PFSK-1 (cell line): ENCODE data around the gene RAB14.

Experiments
- FOXP2 ChIP-seq: optimal IDR thresholded peaks from 2 replicates; pipeline ENCODE3; 2011; ENCODE audit warnings: borderline replicate concordance, control low read depth, inconsistent platforms; ENCODE audit not compliant: insufficient read depth; ENCODE audit errors: extremely low read length, extremely low read depth
- POLR2AphosphoS5 ChIP-seq: IDR thresholded peaks from 2 replicates; pipeline ENCODE4 v1.6.1; 2012; ENCODE audit warnings: low read depth, mild to moderate bottlenecking, control low read depth, low read length, moderate library complexity
- SIN3A ChIP-seq: IDR thresholded peaks from 2 replicates; pipeline ENCODE4 v1.6.1; 2012; ENCODE audit warnings: mild to moderate bottlenecking, low read length, moderate library complexity, borderline replicate concordance; ENCODE audit not compliant: insufficient read depth
- TAF1 ChIP-seq: IDR thresholded peaks from 2 replicates; pipeline ENCODE4 v1.6.1; 2012; ENCODE audit warnings: low read length, control low read depth, borderline replicate concordance; ENCODE audit not compliant: insufficient read depth
- TF ChIP-seq, protein P1 (sequence below), 2 experiments: IDR thresholded peaks; 2 replicates each; pipeline versions ENCODE4 v1.6.1 to v1.8.0; 2011 to 2012; ENCODE audit warnings: low read depth in 2 of 2, low read length in 2 of 2, control low read depth in 1 of 2, inconsistent platforms in 1 of 2, mild to moderate bottlenecking in 1 of 2, moderate library complexity in 1 of 2; ENCODE audit not compliant: insufficient read depth in 1 of 2

The RAB14 gene

DNA sequence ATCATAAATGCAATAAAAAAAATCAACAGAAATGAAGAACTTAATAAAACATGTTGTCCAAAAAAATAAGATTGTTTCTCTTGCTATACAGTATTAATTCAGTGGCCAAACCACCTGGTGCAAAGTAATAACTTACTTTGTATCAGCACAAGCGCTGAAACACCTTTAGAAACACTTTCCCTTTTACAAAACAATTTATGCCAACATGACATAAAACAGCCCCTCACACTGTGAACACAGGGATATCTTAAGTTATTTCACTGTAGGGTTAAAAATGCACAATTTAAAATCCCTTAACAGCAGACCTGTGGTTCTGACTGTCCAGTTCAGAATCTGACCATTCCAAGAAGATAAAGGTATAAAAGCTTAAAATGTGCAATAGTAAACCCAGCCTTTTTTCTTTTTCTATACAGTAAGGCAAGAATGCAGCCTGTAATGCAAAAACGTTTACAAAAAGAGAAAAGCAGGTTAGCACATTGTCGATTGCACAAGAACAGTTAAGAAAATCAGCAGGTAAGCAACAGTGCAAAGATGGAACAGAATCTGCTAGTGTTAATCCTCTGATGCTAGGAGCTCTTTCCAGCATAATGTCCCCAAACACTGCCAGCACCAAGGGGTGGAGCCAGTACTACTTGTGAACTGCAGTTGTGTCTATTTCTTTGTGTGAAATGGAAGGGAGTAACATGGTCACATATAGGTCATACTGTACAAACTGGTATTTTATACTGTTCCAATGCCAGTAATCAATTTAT, 21.6 kb downstream of the RAB14 start:
- TF ChIP-seq FOXP2 (no peak), POLR2AphosphoS5 (no peak), SIN3A (no peak), TAF1 (no peak)
- TF ChIP-seq, protein P1, sequence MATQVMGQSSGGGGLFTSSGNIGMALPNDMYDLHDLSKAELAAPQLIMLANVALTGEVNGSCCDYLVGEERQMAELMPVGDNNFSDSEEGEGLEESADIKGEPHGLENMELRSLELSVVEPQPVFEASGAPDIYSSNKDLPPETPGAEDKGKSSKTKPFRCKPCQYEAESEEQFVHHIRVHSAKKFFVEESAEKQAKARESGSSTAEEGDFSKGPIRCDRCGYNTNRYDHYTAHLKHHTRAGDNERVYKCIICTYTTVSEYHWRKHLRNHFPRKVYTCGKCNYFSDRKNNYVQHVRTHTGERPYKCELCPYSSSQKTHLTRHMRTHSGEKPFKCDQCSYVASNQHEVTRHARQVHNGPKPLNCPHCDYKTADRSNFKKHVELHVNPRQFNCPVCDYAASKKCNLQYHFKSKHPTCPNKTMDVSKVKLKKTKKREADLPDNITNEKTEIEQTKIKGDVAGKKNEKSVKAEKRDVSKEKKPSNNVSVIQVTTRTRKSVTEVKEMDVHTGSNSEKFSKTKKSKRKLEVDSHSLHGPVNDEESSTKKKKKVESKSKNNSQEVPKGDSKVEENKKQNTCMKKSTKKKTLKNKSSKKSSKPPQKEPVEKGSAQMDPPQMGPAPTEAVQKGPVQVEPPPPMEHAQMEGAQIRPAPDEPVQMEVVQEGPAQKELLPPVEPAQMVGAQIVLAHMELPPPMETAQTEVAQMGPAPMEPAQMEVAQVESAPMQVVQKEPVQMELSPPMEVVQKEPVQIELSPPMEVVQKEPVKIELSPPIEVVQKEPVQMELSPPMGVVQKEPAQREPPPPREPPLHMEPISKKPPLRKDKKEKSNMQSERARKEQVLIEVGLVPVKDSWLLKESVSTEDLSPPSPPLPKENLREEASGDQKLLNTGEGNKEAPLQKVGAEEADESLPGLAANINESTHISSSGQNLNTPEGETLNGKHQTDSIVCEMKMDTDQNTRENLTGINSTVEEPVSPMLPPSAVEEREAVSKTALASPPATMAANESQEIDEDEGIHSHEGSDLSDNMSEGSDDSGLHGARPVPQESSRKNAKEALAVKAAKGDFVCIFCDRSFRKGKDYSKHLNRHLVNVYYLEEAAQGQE (IDR thresholded peaks at IDR 0.05; ENCODE audit: insufficient read depth in 1 of 2, low read depth in 2 of 2, low read length in 2 of 2): no peak

DNA sequence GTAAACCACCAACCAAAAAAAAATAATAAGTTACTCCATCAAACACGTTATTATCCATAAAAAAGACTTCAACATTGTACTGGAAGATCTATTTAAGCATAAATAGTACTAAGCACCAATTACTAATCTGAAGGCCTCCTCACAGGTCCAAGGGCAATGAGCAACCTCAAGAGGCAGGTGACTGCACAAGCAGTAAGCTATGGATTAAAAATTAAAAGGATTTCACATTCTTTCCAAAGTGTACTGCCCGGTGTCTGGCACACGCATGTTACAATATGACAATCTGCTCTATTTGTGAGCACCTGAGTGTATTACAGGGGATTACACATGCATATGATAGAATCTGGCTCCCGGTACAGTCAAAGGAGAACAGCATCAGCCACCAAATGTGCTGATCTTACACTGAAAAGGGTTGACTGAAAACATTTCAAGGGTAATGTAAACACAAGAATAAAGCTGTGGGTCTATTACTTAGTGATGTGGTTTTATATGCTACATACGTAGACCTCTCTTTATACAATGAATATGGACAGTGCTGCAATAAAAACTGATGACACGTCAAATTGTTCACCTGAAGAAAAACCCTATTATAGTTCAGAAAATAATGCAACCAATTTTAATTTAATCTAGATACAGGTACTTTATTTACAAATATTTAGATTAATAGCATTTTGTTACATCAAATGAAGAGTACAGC, 22.8 kb downstream of the RAB14 start:
- TF ChIP-seq FOXP2 (no peak), SIN3A (no peak), TAF1 (no peak)
- TF ChIP-seq, protein P1 (IDR thresholded peaks at IDR 0.05; ENCODE audit: insufficient read depth in 1 of 2, low read depth in 2 of 2, low read length in 2 of 2): no peak

DNA sequence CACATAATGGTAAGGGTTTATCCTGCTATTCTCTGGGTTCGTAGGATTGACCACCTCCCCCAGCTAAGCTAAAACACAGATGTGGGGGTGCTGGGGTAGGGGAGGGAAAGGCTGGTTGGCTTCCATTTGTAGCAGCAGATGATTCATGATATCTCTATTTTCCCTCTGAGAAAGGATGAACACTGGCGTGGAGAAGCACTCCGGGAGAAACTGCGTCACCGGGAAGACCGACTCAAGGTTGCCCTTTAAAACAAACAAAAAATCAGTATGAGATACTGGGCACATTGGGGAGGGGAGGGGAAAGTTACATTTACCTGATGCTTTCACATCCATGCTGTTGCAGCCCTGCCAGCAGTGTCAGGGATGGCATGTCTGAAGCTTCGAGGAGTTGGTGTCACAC, 28.2 kb downstream of the RAB14 start:
- TF ChIP-seq POLR2AphosphoS5 (no peak), TAF1 (no peak), FOXP2 (no peak), SIN3A (no peak)
- TF ChIP-seq, protein P1 (IDR thresholded peaks at IDR 0.05; ENCODE audit: insufficient read depth in 1 of 2, low read depth in 2 of 2, low read length in 2 of 2): no peak

DNA sequence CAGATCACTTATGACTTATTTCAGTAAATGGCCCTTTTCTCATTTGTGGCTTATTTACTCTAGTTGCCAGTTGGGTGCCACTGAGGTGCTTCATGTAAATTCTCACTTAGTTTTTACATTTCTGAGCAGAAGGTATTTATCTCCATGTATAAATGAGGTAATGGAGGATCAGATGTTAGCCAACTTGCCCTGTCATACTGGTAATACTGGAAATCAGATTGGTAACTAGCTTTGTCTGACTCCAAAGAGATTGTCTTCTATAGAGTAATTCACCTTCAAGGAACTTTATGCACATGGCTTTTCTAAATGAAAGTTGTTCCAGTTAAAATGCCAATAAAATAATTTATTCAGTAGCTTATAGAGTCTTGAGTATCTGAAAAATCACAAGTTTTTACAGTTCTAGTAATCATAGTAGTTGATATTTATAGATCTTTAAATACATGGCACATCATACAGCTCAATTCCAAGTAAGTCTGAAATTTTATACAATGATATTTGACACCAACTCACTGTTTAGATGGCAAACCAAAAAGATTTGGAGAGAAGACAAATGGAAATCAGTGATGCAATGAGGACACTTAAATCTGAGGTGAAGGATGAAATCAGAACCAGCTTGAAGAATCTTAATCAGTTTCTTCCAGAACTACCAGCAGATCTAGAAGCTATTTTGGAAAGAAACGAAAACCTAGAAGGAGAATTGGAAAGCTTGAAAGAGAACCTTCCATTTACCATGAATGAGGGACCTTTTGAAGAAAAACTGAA, 28.8 kb downstream of the RAB14 start:
- no peak for TF ChIP-seq FOXP2
- TF ChIP-seq SIN3A: no peak
- no peak for TF ChIP-seq TAF1
- TF ChIP-seq, protein P1 (IDR thresholded peaks at IDR 0.05; ENCODE audit: insufficient read depth in 1 of 2, low read depth in 2 of 2, low read length in 2 of 2): no peak
- no peak for TF ChIP-seq POLR2AphosphoS5
